ENCODE data around the gene SSBP2.
A peak's percentile ranks its signal among the peaks of the same experiment; 100 is the strongest.
"Not testable (repeated sequence)": the region's sequence is repeated elsewhere in the genome, so short reads cannot be mapped to it uniquely, and the experiment has no call there.

SSBP2 gene

DNA sequence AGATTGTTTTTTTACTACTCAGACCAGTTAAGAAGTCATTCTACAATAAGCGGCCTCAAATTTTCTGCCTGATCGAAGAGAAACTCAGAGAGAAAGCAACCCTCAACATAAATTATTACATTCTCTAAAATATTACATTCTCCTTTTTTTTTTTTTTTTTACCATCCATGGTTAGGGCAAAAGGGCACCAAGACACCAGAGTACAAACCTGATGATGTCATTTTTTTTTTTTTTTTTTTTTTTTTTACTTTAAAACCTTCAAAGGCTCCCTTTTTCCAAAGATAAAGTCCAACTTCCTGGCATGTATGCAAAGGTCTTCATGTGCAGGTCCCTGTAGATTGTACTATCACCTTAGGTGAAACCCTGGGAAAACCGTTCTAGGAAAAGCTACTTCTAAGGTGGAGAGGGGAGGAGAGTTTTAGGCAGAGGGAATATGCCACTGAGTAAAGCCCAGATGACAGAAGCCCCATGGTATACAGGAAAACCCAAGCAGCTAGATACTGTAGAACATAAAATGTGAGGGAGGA is 104.4 kb downstream of the SSBP2 start:
- no peak for DNase-seq

DNA sequence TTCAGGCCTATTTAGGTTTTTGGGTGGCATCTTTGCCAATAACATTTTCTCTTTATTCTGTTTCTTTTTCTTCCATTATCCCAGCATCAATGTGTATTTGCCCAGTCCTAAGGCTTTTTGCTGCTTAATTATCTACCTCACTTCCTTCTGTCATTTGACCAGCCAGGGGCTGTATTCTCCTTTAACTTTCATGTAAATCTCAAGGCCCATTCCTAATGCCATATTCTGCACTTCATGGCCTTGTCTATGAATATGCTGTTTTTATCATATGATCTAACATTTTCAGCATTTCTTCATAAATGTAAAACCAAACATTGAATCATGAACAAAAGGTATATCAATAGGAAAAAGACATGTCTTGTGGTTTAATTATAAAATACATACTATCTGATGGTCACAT is 108.7 kb downstream of the SSBP2 start:
- no peak for DNase-seq

DNA sequence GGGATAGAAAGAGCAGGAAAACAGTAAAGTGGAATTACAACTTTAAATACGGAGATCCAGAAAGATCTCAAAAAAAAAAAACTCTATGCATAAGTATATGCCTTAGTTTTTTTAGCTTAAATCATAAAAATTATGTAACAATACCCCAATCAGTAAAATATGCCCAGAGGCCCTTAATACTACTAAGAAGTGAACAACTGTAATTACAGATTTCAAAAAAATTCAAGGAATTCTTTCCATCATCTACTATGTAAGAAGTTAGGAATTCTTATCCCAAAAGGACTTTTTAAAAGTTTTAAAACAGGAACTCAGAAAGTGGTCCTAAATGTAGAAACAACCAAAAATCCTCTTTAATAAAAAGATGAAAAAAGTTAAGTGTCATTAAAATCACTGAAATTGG is 111.3 kb downstream of the SSBP2 start:
- DNase-seq, result no peak

DNA sequence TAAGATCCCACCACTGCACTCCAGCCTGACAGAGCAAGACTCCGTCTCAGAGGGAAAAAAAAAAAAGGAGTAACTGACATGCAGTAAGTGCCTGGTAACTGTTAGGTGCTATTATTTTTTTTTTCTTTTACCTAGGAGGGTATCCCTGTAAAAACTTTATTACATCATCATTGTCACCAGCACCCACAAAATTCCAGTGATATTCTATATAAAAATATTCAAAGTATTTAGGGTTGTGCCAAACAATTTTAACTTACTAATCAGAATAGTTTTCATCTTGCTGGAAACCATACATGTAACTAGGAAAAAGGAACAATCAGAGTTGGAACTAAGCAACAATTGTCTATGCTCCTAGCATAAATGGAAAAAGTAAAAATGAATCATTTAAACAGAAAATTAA is 112.4 kb downstream of the SSBP2 start:
- no peak for DNase-seq

DNA sequence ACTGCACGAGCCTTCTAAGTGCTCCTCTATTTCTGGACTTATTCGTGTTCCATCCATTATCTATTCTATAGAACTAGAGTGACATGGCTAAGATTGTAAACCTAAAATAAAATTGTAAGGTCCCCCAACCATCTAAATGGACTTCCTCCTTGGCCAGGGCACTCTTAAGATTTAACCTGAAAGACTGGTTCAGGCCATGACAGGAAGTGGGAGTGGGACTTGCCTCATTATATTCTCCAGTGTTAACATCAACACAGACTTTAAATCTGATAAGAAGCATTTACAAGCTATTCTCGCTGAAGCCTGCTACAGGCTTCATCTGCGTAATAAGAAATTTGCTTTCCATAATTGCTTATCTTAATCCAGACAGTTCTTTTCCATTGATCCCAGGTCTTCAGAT is 117.0 kb downstream of the SSBP2 start:
- no peak for DNase-seq

DNA sequence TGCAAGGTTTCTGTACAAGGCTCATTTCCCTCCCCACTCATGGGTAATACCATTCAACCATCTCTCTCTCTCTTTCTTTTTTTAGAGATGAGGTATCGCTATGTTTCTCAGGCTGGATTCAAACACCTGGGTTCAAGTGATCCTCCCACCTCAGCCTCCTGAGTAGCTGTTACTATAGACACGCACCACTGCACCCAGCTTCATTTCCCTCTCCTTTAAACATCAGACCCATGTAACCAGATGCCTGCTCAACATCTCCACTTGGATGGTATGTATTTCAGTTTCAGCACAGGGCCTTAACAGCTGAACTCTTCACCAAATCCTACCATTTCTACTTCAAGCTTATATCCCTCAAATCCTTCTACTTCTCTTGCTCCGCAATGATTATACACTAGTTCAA is 117.4 kb downstream of the SSBP2 start:
- DNase-seq, result no peak

DNA sequence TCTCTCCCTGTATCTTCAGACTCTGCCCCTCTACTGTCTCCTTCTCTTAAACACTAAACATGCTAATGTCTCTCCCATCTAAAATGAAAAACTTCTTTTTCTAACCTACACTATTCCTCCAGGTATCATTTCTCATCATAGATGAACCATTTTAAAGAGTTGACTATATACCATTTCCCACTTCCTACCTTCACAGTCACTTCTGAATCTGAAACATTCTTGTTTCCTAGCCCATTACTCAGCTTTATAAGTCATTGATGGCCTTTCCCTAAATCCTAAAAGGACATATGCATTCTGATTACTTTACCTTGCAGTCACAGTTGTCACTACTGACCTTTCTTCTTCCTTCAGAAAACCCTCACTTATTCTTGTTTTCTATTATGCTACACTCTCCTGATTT is 118.2 kb downstream of the SSBP2 start:
- no peak for DNase-seq

DNA sequence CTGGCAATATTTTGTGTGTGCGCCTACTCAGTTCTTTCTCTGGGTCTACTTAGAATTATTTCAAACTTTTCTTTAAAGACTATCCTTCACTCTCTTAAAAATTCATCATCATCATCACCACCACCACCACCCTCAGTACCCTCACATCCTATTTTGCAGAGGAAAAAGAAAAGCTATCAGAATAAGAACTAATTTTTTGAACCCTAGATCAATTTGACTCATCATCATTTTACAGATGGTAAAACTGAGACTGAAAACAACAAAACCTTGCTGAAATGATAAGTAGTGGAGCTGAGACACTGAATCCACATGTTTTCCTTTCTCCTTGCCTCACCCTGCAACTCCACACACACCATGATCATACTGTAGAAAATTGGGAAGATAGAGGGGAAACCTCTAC is 119.3 kb downstream of the SSBP2 start:
- DNase-seq, result no peak

DNA sequence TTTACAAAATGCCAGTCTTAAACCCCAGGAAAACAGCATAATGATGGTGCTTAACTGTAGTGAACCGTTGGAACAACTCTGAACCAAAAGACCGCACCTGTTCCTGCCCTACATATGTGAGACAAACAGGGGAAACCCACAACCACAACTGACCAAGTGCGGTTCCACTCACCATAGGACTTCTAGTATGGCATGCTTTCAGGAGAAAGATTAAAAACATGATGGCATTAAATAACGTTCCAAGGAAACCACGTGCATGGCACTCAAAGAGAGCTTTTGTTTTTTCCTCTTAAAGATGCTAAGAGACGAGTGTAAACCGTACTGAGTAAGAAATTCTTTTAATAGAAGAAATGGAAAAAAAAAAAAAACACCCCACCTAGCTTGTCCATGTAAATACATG is 119.8 kb downstream of the SSBP2 start:
- peak; percentile 21 for DNase-seq

DNA sequence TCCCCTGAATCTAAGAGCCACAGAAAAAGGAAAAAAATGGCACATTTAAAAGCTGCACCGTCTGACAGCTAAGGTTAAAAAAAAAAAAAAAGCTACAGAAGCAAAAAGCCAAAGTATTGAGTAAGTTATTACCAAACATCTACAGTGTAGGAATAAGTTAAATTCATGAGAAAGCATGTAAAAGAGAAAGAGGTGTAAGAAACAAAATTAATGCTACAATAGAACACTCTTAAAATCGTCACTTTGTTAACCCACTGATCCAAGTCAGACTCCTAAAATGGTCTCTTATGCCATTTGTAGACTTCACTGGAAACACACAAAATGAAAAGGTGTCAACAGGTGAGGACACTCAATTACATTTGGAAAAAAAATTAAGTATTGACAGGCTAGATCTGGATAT is 120.2 kb downstream of the SSBP2 start:
- no peak for DNase-seq

DNA sequence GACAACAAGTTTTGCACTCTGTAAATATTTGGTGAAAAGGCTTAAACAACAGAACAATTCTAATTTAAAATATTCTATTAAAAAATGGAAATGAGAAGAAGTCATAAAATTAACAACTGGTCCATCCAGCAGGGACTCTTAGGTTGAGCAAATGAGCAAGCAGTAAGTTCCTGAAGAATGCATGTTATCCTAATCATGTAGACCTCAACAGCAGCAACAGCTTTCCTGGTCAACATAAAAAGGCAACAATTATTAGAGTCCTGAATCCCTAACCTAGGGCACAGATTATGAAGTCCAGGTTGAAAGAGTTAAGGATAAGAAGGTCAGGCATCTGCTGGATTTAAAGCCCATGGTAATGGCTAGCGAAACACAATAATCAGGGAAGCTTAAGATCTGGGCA is 120.9 kb downstream of the SSBP2 start:
- DNase-seq, result no peak

DNA sequence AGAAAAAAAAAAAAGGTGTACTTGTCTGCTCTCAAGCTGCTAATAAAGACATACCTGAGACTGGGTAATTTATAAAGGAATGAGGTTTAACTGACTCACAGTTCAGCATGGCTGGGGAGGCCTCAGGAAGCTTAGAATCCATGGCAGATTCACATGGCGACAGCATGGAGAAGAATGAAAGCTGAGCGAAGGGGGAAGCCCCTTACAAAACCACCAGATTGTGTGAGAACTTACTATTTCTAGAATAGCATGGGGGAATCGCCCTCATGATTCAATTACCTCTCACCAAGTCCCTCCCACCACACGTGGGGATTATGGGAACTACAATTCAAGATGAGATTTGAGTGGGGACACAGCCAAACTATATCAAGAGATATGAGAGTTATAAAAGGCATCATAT is 122.8 kb downstream of the SSBP2 start:
- not testable (repeated sequence) for DNase-seq

DNA sequence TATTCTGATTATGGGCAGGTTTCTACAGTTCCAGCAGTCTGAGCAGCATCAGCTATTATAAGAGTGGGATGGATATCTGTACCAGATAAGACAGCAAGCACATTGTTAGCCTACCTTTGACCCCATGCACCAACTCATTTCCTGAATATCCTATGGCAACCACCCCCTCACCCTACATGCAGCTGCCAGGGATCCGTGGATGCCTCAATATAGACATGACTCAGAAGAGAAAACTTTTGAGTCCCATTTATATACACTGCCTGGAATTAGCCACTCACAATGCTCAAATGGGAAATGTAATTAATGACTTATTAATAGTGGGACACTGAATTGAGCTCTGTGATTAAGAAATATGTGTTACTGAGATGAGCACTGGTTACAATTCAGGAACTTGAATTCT is 124.4 kb downstream of the SSBP2 start:
- no peak for DNase-seq

DNA sequence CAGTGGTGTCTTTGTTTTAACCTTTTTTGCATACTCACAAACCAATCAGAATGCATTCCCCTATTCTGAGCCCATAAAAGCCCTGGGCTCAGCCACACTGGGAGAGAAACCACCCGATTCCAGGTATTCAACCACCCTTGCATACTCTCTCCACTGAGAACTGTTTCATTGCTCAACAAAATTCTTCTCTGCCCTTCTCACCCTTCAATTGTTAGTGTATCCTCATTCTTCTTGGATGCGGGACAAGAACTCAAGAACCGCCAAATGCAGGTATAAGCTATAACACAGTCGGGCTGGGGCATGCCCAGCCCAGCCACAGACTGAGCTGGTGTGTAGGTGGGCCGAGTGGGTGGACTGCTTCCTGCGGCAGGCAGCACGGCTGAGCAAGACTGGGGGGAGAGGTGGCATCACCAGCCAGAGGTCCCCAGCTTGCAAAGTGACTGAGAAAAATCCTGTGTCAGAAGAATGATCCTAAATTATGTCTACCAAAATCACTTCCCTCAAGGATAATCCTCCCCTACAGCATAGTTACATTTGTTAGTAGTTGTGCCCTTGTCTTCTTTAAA is 141.0 kb downstream of the SSBP2 start:
- DNase-seq, result no peak

DNA sequence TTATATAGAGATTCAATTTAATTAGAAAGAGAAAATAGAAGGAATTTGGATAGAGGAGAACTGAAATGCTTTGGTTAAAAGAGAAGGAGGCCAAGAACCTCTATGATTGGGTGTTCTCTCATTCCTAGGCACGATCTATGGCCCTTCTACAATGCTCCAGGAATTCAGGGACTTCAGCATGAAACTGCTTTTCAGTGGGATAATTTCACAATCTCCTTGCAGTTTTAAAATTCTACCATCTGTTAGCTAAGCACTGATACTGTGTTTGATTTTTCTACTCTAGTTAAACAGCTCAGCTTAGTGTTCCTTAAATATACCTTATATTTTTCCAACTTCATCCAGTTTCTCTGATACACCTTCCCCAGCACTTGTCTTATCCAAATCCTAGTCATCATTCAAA is 141.9 kb downstream of the SSBP2 start:
- DNase-seq, result no peak

DNA sequence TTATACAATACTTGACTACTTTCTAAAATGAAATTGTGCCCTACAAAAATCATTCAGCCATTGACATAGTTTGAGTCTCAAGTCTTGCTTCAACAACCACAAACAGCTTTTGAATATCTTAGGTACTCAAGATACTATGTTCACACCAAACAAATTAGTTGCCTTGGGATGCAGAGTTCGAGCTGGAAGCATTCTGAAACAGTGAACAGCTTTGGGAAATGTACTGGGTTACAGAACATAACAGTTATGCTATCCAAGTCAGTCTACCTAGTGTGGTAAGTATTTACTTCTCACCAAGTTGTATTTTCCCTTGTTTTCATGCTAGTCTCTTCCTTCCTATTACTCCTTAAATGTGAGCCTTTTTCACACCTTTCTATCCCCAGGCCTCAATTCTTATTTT is 143.2 kb downstream of the SSBP2 start:
- no peak for DNase-seq

DNA sequence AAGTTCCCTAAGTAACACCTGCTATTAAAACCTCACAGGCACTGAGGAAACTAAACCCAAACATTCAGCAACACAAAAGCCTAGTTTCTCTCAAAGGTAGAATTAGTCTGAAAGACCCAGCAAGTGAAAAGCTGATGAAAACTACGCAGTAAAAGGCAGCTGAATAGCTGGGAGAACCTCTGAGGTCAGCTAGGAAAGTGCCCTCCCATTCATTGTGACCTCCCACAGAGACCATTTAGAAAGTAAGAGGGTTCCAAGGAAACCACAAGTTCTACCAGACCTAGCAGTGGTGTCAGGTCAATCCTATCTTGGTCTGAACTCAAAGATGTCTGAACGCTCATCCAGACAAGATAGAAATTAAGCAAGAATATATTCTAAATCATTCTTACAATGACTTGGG is 144.7 kb downstream of the SSBP2 start:
- DNase-seq, result no peak

DNA sequence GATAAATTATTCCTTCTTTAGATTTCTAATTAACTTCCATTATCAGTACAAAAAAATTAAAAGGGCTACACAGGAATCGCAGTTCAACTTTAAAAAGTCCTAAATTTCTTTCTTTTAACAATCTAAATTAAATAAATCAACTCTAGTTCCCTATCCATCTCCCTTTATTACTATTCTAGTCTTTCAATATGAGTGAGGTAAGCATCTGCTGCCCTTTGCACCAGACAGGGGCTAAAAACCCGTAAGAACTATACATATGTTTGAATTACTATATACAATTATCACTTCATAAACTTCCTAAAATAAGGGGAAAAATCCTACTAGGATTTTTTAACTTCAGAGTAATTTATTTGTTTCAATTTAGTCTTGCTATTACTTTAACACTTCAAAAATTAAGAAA is 145.6 kb downstream of the SSBP2 start:
- no peak for DNase-seq

DNA sequence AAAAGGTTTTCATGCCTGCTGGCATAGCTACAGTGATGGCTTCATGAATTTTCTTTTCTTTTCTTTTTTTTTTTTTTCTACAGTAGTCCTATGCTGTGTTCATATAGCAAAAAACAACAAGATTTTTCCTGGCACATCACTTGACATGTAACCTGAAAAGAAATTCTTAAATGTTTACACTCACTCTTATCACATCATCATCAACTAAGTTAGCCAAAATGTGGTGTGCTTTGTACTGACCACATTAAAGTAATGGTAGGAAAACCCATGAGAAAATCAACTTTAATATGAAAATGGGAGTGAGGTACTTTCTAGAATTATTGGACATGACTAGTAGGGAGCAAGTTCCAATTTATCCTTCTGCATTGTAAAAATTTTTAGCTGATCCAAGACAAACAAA is 146.7 kb downstream of the SSBP2 start:
- DNase-seq, result no peak

DNA sequence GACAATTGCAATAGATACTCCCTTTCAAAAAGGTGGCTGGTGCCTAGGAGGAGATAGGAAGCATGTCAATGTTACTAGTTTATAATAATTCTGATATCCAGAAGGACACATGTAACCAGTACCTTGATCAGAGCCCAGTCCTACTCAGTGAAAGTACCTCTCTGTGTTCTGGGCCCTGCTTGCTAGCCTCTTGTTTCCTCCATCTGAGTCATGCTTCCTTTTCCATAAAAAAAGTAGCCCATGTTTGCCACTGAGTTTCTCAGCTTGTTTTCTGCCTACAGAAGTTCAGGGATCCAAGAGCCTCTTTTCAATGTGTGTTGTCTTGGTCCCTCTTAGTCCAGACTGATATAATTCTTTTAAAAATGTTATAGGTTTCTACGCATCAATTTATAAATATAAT is 149.0 kb downstream of the SSBP2 start:
- DNase-seq, result no peak

DNA sequence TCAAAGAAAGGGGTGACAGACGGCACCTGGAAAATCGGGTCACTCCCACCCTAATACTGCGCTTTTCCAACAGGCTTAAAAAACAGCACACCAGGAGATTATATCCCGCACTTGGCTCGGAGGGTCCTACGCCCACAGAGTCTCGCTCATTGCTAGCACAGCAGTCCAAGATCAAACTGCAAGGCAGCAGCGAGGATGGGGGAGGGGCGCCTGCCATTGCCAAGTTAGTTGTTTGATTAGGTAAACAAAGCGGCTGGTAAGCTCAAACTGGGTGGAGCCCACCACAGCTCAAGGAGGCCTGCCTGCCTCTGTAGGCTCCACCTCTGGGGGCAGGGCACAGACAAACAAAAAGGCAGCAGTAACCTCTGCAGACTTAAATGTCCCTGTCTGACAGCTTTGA is 158.8 kb downstream of the SSBP2 start:
- DNase-seq, result not testable (repeated sequence)

DNA sequence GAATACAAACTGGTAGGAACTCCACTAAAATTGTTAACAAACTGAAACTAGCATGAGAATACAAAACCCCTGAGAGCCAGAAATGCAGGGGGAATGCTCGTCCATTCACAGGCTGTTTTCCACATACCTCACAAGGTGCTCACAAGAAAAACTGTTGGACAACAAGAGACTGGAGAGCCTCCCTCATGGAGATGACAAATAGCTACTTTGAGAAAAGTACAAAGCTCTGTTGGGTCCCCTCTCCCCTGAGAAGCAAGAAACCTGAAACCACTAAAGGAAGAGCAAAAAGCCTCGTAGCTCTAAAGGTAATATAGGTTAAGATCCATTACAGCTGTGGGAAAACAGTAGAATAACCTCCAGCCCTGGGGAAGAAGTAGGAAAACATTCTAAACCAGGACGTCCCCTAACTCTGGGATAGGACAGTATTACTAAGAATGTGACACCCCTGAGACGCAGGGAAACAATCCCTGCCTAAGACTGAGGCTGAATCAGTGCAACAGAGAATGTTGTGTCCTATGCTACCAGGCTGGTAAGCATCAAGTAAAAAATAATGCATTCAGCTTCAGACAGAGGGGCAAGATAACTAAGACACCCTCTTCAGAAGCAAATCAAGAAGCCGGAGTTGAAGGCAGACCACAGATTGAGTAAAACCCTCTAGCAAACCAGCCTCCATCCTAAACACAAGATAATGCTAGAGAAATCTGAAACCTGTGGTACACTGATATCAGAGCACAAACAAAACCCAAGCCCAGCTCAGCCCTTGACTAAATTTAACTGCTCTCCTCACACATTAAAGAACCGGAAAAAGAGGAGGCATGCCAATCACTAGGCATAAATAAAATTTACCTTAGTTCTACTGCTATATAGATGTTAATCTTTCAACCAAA is 160.2 kb downstream of the SSBP2 start:
- DNase-seq, result no peak

DNA sequence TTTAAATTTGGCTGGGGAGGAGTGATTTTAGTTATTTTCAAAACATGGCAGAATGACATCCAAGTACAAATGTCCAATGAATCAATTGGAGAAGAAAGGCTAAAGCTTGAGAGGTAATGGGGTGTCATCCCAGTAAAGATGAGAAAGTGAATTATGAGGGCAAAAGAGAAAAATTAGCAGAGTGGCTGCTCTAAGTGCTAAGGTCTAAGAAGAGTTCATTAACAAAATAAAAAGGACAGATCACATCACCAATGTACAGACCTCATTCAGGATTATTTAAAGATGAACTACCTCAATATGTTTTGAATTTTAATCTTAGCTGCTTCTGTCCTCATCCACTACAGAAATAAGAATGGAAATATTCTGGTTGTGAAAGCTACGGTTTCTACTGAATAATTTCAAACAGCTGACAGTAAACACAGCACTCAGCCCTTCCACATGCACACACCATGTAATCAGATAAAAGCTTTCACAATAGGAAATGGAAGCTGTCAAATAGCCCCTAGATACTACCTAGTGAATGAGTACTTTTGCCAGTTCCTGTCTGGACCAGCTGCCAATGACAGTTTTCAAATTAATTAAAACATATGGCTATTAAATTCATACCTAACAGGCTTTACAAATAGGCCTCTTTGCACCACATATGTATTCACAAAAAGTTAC is 171.5 kb downstream of the SSBP2 start:
- DNase-seq, result no peak

DNA sequence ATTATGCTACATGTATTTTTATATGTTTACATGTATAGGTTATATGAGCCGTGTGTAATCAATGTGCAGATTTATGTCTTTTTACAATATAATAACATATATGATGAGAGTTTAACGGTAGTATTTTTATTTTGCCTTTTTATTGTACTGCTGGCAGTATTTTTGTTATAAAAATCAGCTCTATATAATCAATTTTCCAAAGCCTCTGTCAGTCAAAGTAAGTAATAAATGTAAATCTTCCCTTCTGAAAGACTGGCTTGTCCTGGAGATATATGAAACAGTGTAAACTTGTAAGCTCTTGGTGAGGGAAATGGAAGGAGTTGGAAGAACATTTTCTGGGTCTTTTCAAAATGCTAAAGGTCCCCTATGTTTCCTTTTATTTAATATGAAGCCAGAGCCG is 173.8 kb downstream of the SSBP2 start:
- DNase-seq, result no peak

Data from CD4-positive, alpha-beta T cell treated with Interleukin-15 for 1 hour (primary cell).